Hepatocyte (in vitro differentiated cells): ENCODE measurements around the gene AKAP13. TPM values are rescaled to one million over a fixed set of nuclear protein-coding genes. Genes with fewer than 3 reads are reported as not detected.

Experiments
- DNase-seq: peaks from one replicate; pipeline ENCODE4 v3.0.0-alpha.2; 2016; ENCODE audit warnings: low spot score
- H2AFZ ChIP-seq: fragments of 200-600 bp; sonication (generic); 2 replicates; pipeline ENCODE4 v1.6.0; 2016; ENCODE audit warnings: antibody characterized with exemption, mild to moderate bottlenecking
- H3K27ac ChIP-seq: fragments of 200-600 bp; sonication (generic); 2 replicates; pipeline ENCODE4 v1.5.1; 2016; ENCODE audit warnings: mild to moderate bottlenecking
- H3K27me3 ChIP-seq: fragments of 200-600 bp; sonication (generic); 2 replicates; pipeline ENCODE4 v1.6.1; 2016
- H3K36me3 ChIP-seq: fragments of 200-600 bp; sonication (generic); replicated peaks from 2 replicates; pipeline ENCODE4 v1.5.1; 2016; ENCODE audit warnings: low read depth; ENCODE audit not compliant: insufficient read depth
- H3K4me1 ChIP-seq: fragments of 200-600 bp; sonication (generic); 2 replicates; pipeline ENCODE4 v1.5.1; 2016; ENCODE audit warnings: mild to moderate bottlenecking, moderate library complexity; ENCODE audit not compliant: insufficient read depth
- H3K4me2 ChIP-seq: fragments of 200-600 bp; sonication (generic); 2 replicates; pipeline ENCODE4 v1.6.0; 2016
- H3K4me3 ChIP-seq: fragments of 200-600 bp; sonication (generic); 2 replicates; pipeline ENCODE4 v1.5.1; 2016; ENCODE audit warnings: mild to moderate bottlenecking
- H3K79me2 ChIP-seq: fragments of 200-600 bp; sonication (generic); 2 replicates; pipeline ENCODE4 v1.6.0; 2017; ENCODE audit warnings: mild to moderate bottlenecking
- H3K9me2 ChIP-seq: fragments of 200-600 bp; sonication (generic); replicated peaks from 2 replicates; pipeline ENCODE4 v1.6.0; 2017; ENCODE audit warnings: mild to moderate bottlenecking; ENCODE audit not compliant: insufficient read depth
- H3K9me3 ChIP-seq: fragments of 200-600 bp; sonication (generic); 2 replicates; pipeline ENCODE4 v1.5.1; 2016; ENCODE audit warnings: low read depth, mild to moderate bottlenecking
- H4K20me1 ChIP-seq: fragments of 200-600 bp; sonication (generic); 2 replicates; pipeline ENCODE4 v1.6.0; 2016; ENCODE audit warnings: mild to moderate bottlenecking; ENCODE audit not compliant: insufficient read depth, poor library complexity, severe bottlenecking
- CTCF ChIP-seq: fragments of 200-600 bp; sonication (generic); IDR thresholded peaks from 2 replicates; pipeline ENCODE4 v1.5.1; 2016; ENCODE audit warnings: antibody characterized with exemption, mild to moderate bottlenecking; ENCODE audit not compliant: poor library complexity
- EZH2 ChIP-seq: fragments of 200-600 bp; sonication (generic); IDR thresholded peaks from 2 replicates; pipeline ENCODE4 v1.6.1; 2016; ENCODE audit warnings: antibody characterized with exemption, mild to moderate bottlenecking, borderline replicate concordance
- EZH2phosphoT487 ChIP-seq: fragments of 200-600 bp; sonication (generic); IDR thresholded peaks from one replicate; pipeline ENCODE4 v1.6.1; 2018; ENCODE audit warnings: antibody characterized with exemption, mild to moderate bottlenecking, low read depth, moderate library complexity; ENCODE audit not compliant: unreplicated experiment, severe bottlenecking
- WGBS: methylation state at CpG from one replicate; pipeline ENCODE4 v1.1.6; 2016; ENCODE audit warnings: low lambda C conversion rate; ENCODE audit errors: missing lambda C conversion rate; 5-methylcytosine and 5-hydroxymethylcytosine counted together
- polyA plus RNA-seq: library from polyadenylated mRNA; unstranded; fragments of >200 nt; fragmentation: Nextera tagmentation; extraction: Ambion mirVana; gene quantifications from 2 replicates; pipeline ENCODE4 v1.2.1, GENCODE V29; 2016
- total RNA-seq: library from RNA; depleted of rRNA; stranded (reverse); fragments of >200 nt; gene quantifications from 2 replicates; pipeline ENCODE4 v1.2.3, GENCODE V29; 2014

Gene AKAP13
- total and polyA plus RNA-seq, 2 experiments from 2014 or later: 55.6 to 80.9 TPM

- 87% methylated on average over 14 of the region's 14 CpGs for WGBS
- H3K79me2 ChIP-seq: no peaks in the 10 kb centered on the region
- TF ChIP-seq EZH2phosphoT487 (no peak), CTCF (no peak), EZH2 (no peak)
- H3K4me3 ChIP-seq: no peak overlapping the region
- no peaks in the 10 kb centered on the region for H3K9me2 ChIP-seq
- no peaks in the 10 kb centered on the region for H3K36me3 ChIP-seq
- no peak for DNase-seq
- H3K4me1 ChIP-seq: no peaks in the 10 kb centered on the region
- no peak overlapping the region for H2AFZ ChIP-seq
- no peaks in the 10 kb centered on the region for H3K27me3 ChIP-seq
- no peak overlapping the region for H3K27ac ChIP-seq
- no peak overlapping the region for H3K4me2 ChIP-seq
- H4K20me1 ChIP-seq: no peaks in the 10 kb centered on the region
- H3K9me3 ChIP-seq: no peaks in the 10 kb centered on the region
These were observed 363.1 kb downstream of the AKAP13 start for GRCh38 chr15:85743392-85744055.

- Histone ChIP-seq H3K9me2 (no peaks in the 10 kb centered on the region), H3K79me2 (no peaks in the 10 kb centered on the region), H3K4me2 (no peak overlapping the region), H4K20me1 (no peaks in the 10 kb centered on the region), H2AFZ (no peak overlapping the region), H3K36me3 (no peaks in the 10 kb centered on the region), H3K4me3 (no peak overlapping the region), H3K4me1 (no peaks in the 10 kb centered on the region), H3K27me3 (no peaks in the 10 kb centered on the region), H3K27ac (no peak overlapping the region), H3K9me3 (no peaks in the 10 kb centered on the region)
- TF ChIP-seq CTCF (no peak), EZH2 (no peak), EZH2phosphoT487 (no peak)
- WGBS: 81% methylated on average over 10 of the region's 10 CpGs
- DNase-seq: no peak
These were observed 364.2 kb downstream of the AKAP13 start for GRCh38 chr15:85744579-85744978.

DNA sequence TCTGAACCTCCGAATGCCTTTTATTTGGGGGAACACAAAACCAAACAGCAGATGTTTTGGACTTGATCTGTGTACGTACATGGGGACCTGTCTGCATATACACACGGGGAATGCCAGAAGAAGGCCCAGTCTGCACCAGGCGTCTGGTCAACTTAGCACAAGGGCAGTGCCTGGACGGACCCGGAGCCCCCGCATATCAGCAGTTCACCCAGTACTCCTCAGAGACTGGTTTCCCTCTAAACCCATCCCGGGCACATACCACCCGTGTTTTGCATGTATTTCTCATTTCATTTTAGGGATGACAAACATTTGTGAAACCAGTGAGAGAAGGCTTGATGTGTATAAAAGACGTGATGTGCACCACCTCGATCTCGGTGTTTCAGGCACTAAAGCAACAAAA is 364.6 kb downstream of the AKAP13 start:
- no peaks in the 10 kb centered on the region for H3K9me3 ChIP-seq
- no peaks in the 10 kb centered on the region for H3K27me3 ChIP-seq
- H3K79me2 ChIP-seq: no peaks in the 10 kb centered on the region
- H3K27ac ChIP-seq: no peak overlapping the region
- H3K36me3 ChIP-seq: no peaks in the 10 kb centered on the region
- no peak overlapping the region for H3K4me2 ChIP-seq
- no peak overlapping the region for H3K4me3 ChIP-seq
- WGBS: 95% methylated on average over 12 of the region's 12 CpGs
- no peak for DNase-seq
- H3K9me2 ChIP-seq: no peaks in the 10 kb centered on the region
- H3K4me1 ChIP-seq: no peaks in the 10 kb centered on the region
- H4K20me1 ChIP-seq: no peaks in the 10 kb centered on the region
- TF ChIP-seq EZH2: no peak
- no peak for TF ChIP-seq EZH2phosphoT487
- TF ChIP-seq CTCF: no peak
- H2AFZ ChIP-seq: no peak overlapping the region
